Stimulated activated CD8-positive, alpha-beta memory T cell treated with anti-CD3 and anti-CD28 coated beads, Interleukin-7, amount 100 ng/mL, for 4 hours (primary cell): Measurements from ENCODE around the gene CHCHD3.

Experiments
- DNase-seq, 2 donors: peaks; one replicate each; pipeline ENCODE4 v3.0.0-alpha.2; 2020; ENCODE audit warnings: low read depth in 2 of 2

Gene CHCHD3

DNA sequence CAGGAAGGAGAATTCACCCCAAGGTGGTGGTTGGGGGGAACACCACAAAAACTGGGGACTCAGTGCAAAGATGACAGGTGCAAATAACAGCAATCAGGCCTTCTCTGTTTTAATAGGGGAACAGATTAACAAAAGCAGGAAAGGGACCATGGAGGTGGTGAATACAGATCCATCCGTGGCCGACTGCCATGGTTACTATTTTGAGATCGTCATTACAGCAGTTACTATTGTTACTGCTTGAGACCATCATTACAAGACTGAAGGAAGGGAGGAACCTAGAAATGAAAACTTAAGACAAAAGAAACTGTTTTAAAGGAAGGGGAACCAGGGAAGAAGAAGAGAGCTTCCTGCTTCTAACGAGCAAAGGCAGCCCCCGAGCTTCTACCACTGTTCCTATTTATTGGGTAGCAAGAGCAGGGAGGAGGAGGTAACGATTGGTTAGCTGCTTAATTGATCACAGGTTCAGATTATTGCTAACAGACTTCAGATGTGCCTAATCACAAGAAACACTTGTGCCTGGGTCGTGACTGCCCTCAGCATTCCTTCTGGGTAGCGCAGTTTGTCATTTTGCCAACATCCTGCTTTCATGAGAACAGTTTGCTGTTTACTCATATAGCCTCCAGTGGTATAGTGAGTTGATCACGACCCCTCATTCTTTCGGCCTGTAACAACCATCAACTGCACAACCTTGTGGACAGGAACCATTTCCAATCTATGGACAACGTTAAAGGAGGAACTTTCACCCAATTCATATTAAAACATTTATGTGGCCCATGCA, 216.3 kb downstream of the CHCHD3 start:
- DNase-seq = no peak

DNA sequence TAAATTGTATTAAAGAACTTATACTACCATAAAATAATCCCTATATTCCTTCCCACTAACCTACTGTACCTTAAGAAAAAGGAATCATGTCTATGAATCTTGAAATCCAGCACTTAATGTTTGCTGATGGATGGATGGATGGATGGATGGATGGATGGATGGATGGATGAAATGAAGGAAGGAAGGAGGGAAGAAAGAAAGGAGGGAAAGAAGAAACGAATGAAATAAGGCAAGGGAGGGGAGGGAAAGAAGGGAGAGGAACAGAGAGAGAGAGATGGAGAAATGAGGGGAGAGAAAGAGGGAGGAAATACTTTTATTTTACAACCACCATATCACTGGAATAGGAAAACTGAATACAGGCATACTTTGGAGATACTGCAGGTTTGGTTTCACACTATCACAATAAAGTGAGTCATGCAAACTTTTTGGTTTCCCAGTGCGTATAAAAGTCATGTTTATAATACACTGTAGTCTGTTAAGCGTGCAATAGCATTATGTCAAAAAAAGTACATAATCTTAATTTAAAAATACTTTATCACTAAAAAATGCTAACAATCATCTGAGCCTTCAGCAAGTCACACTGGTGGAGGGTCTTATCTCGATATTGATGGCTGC, 219.8 kb downstream of the CHCHD3 start:
- no peak for DNase-seq

- no peak for DNase-seq
These were observed 220.5 kb downstream of the CHCHD3 start for GRCh38 chr7:132861424-132861823.

- DNase-seq = no peak
These were observed 222.7 kb downstream of the CHCHD3 start for GRCh38 chr7:132859199-132859598.

DNA sequence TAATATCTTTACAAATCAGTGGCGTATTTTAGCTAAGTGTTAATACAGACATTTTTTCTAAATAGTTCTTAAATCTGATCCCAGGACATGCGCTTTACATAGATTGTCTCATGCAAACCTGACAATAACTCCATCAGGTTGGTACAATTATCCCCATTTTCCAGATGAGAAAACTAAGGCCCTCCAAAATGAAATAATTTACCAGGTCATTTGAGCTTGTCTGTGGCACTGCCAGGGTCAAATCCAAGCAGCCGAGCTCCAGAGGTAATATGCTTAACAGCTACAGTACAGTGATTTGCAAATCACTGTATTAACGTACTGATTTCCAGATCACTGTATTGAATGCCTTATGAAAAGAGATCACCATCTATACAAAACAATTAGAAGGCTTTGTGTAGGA, 223.1 kb downstream of the CHCHD3 start:
- DNase-seq = no peak

DNA sequence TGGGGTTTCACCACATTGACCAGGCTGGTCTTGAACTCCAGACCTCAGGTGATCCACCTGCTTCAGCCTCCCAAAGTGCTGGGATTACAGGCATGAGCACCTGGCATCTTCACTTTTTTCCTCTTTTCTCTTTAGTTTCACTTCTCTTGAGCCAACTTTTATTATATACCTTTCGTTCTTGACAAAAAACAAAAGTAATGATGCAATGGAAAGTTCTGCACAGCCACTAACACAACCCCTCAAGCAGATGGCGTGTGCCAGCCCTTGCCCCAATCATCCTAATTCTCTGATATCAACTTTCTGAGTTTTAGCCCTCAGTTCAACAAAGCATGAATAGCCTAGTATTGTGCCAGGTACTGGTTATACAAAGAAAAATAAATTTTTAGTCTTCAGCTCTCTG, 223.6 kb downstream of the CHCHD3 start:
- no peak for DNase-seq

DNA sequence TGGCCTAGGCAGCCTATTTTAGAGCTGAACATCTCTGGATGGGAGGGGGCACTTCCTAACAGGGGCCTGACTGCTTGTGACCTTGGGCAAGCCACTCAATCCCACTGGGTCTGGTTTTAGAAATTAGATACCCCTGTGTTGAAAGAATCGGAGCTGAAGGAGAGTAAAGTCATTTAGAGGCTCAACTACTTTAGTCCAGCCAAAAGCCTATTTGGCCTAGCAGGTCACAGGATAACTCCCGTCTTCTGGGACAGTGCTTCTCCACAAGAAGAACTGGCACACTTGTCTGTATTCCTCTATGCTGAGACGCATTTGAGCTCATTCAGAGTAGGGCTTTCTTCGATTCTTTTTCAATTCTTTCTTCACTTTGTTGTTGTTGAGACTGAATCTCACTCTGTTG, 224.2 kb downstream of the CHCHD3 start:
- DNase-seq = no peak

- DNase-seq = no peak
These were observed 224.9 kb downstream of the CHCHD3 start for GRCh38 chr7:132857031-132857430.

DNA sequence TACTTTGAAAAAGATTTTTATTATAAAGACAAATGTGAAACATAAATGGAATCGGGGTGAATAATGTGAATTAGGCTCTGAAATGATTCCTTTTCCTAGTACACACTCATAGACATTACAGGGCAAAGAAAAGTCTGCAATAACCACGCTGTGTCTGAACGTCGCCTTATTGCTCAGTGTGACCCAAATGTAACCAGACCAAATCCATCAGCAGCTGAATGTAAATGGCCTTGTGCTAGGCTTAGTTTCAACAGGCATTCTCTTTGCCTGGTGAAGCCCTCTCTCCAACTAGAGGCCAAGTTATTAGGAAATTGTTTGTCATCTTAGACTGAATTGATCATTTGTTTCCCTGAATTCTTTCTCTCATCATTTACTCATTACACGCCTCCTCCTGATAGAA, 225.5 kb downstream of the CHCHD3 start:
- DNase-seq = no peak

- no peak for DNase-seq
These were observed 226.0 kb downstream of the CHCHD3 start for GRCh38 chr7:132855901-132856300.

- DNase-seq = no peak
These were observed 227.7 kb downstream of the CHCHD3 start for GRCh38 chr7:132854238-132854637.

- no peak for DNase-seq
These were observed 234.5 kb downstream of the CHCHD3 start for GRCh38 chr7:132847376-132847775.

GRCh38 chr7:132846086-132846485, 235.8 kb downstream of the CHCHD3 start:
- DNase-seq = no peak

- DNase-seq = no peak
These were observed 239.4 kb downstream of the CHCHD3 start for GRCh38 chr7:132842478-132842877.

GRCh38 chr7:132840199-132840598, 241.7 kb downstream of the CHCHD3 start:
- DNase-seq = no peak

GRCh38 chr7:132838313-132838712, 243.6 kb downstream of the CHCHD3 start:
- DNase-seq = no peak

GRCh38 chr7:132837529-132837928, 244.4 kb downstream of the CHCHD3 start:
- no peak for DNase-seq

- DNase-seq = no peak
These were observed 245.1 kb downstream of the CHCHD3 start for GRCh38 chr7:132836746-132837145.

- DNase-seq = no peak
These were observed 250.9 kb downstream of the CHCHD3 start for GRCh38 chr7:132830941-132831340.

DNA sequence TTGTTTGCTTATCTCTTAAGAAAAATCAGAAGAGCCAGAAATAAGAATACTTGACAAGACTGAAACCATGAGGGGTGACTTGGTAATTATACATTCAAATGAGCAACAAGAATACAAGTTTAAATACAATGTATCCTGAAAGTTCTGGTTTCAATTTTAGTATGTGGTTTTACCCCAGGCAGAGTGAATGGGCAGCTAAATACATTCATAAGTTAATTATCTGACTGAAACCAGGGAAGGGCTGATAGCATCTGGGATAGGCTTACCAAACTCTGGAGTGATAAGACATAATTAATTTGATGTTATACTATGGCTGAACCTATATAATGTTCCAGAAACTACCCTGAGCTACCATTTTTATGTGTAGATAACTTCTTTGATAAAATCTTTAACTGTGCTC, 253.4 kb downstream of the CHCHD3 start:
- DNase-seq = no peak

GRCh38 chr7:132825932-132826835, 255.7 kb downstream of the CHCHD3 start:
- no peak for DNase-seq

DNA sequence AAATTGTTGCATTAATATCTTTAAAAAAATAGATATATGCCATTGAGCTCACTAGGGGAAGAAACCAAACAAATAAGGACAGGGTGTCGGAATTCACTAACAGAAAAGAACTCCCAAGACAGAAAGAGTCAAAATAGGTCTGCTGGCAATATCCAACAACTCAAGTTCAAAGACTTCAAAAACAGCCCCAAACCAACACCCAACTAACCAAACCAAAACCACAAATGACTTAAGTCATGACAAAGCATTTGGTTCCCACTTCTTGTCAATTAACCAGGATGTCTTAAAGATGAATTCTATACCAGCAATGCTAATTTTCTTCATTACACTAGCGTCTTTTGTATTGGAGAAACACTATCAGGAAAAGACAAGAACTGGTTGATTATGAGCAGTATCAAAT, 256.7 kb downstream of the CHCHD3 start:
- DNase-seq = no peak

- DNase-seq = no peak
These were observed 262.2 kb downstream of the CHCHD3 start for GRCh38 chr7:132819648-132820047.
